Activated CD4-positive, alpha-beta T cell treated with anti-CD3 and anti-CD28 coated beads, Interleukin-2, Interleukin-4, amounts not matched to agents 100 ng/mL and 50 ng/mL, durations not matched to agents 16 hours and 8 hours (primary cell): ENCODE results near the gene SCD.

Experiments used
- DNase-seq: peaks from one replicate; pipeline ENCODE4 v3.0.0-alpha.2; 2020; ENCODE audit warnings: low spot score

Gene SCD

GRCh38 chr10:100401631-100402328 lies 54.7 kb downstream of the SCD start:
- DNase-seq, result no peak

GRCh38 chr10:100403734-100404133 lies 56.7 kb downstream of the SCD start:
- no peak for DNase-seq

- no peak for DNase-seq
These were observed 66.1 kb downstream of the SCD start for GRCh38 chr10:100413173-100413572.
